ENCODE measurements around the gene SEC14L1.
"Not testable (repeated sequence)": the region's sequence is repeated elsewhere in the genome, so short reads cannot be mapped to it uniquely, and the experiment has no call there.

The SEC14L1 gene

GRCh38 chr17:77231076-77231871 is 90.5 kb downstream of the SEC14L1 start:
- DNase-seq (ENCODE audit: low read depth in 2 of 2, low spot score in 1 of 2), result no peak

GRCh38 chr17:77233127-77233526 is 92.4 kb downstream of the SEC14L1 start:
- DNase-seq (ENCODE audit: low read depth in 2 of 2, low spot score in 1 of 2), result no peak

DNA sequence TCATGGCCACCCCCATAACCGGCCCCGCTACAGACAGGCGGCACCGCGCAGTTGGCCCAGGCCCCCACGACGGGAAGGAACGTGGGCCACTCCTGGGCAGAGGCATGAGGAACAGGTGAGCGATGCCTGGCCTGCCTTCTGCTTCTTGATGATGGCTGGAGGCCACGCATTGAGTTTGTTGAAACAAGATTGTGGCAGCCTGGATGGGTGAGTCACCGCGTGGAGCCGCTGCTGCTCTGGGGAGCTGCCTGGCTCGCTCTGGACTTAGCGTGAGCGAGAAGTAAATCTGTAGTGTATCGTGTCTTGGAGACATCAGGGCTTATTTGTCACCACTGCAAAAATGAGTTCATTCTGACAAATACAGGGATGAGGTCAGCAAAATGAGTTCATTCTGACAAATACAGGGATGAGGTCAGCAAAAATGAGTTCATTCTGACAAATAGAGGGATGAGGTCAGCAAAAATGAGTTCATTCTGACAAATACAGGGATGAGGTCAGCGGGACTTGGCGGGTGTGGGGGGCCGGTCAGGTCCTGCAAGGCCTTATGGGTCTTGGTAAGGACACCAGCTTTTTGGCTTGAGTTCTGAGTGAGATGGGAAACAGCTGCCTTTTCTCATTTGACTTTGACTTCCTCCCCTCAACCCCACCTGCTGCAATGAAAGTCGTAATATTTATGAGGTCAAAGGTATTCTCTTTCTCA is 93.0 kb downstream of the SEC14L1 start:
- DNase-seq (ENCODE audit: low read depth in 2 of 2, low spot score in 1 of 2), result no peak

DNA sequence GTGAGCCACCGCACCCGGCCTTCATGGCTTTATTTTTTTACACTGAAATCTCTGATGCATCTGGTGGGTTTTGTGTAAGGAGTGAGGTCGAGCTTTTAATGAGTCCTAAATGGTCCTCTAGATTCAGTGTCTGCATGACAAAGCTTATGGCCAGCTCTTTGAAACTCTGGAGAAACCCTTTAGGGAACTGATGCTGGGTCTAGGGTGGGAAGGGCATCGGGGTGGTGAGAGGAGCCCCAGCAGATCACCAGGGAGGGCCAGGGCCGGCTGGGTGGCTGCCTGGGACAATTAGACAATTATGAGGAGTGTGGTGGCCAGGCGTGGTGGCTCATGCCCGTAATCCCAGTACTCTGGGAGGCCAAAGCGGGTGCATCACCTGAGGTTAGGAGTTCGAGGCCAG is 93.9 kb downstream of the SEC14L1 start:
- DNase-seq (ENCODE audit: low read depth in 2 of 2, low spot score in 1 of 2), result no peak

DNA sequence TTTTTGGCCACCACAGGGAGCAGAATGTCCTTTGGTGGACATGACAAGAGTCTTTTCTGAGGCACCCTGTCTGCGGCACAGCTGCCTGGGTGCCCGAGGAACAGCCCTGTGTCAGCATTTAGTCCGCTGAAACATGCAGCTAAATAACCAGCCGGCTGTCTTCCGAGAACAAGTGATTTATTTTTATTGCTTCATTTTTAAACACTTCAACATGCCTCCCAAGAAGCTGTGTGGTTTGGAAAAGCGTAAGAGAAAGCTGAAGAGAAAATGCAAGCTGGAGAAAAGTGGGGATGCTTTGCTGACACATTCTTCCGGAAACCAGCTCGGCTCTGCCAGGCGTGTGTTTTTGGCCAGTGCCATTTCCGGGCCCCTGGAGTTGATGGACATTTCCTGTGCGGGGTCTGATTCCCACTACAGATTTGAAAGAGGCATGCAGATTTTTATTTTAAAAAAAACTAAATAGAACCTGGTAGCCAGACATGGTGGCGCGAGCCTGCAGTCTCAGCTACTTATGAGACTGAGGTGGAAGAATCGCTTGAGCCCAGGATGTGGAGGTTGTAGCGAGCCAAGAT is 94.7 kb downstream of the SEC14L1 start:
- DNase-seq (ENCODE audit: low read depth in 2 of 2, low spot score in 1 of 2), result no peak

DNA sequence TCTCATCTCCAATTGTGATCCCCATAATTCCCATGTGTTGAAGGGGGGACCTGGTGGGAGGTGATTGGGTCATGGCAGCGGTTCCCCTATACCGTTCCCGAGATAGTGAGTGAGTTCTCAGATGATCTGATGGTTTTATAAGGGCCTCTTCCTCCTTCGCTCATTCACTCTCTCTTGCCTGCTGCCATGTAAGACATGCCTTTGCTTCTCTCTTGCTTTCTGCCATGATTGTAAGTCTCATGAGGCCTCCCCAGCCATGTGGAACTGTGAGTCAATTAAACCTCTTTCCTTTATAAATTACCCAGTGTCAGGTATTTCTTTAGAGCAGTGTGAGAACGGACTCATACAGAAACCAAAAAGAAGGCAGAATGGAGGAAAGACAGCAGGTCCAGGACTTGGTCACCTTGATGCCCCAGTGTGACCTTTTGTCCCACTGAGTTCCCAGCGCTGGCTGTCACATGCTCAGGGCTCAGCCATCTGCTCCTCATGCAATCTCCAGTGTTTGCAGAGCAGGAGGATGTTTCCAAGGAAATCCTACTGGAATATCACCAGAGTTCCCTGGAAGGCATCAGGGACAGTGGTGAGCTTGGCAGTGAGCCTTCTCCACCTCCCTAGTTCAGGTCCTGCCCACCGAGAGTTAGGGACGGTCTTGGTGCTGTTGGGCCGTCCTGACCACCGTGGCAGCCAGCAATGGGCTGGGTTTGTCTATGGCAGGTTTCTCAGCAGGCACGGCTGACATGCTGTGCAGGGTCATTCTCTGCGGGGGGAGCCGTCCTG is 96.7 kb downstream of the SEC14L1 start:
- no peak for DNase-seq (ENCODE audit: low read depth in 2 of 2, low spot score in 1 of 2)

- no peak for DNase-seq (ENCODE audit: low read depth in 2 of 2, low spot score in 1 of 2)
Measured at GRCh38 chr17:77240976-77241375, 100.2 kb downstream of the SEC14L1 start.

- DNase-seq (ENCODE audit: low read depth in 2 of 2, low spot score in 1 of 2), result no peak
Measured at GRCh38 chr17:77242118-77242851, 101.5 kb downstream of the SEC14L1 start.

- no peak for DNase-seq (ENCODE audit: low read depth in 2 of 2, low spot score in 1 of 2)
Measured at GRCh38 chr17:77245162-77245926, 104.6 kb downstream of the SEC14L1 start.

- no peak for DNase-seq (ENCODE audit: low read depth in 2 of 2, low spot score in 1 of 2)
Measured at GRCh38 chr17:77246110-77247047, 105.6 kb downstream of the SEC14L1 start.

DNA sequence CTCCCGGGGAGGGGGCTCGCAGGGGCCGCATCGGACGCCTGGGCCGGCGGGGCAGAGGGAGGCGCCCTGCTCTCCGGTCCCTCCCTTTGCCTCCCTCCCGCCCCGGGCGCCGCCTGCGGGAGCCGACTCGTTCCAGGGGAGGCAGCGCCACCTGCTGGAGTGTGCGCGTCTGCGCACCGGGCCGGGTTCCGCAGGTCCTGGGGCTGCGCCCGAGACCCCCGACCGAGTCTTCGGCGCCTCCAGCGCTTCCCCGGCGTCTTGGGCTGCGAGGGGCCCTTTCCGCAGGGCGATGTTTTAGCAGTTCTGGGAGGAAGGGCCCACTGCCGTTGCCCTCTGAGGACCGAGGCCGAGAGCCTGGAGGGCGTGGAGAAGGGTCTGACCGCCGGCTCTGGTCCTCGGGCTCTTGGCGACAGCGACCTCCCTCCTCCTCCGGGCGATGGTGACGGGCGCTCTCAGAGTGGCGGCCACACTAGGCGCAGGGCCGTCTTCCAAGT is 106.3 kb downstream of the SEC14L1 start:
- peak; percentile 63 to 69 for DNase-seq (ENCODE audit: low read depth in 2 of 2, low spot score in 1 of 2)

DNA sequence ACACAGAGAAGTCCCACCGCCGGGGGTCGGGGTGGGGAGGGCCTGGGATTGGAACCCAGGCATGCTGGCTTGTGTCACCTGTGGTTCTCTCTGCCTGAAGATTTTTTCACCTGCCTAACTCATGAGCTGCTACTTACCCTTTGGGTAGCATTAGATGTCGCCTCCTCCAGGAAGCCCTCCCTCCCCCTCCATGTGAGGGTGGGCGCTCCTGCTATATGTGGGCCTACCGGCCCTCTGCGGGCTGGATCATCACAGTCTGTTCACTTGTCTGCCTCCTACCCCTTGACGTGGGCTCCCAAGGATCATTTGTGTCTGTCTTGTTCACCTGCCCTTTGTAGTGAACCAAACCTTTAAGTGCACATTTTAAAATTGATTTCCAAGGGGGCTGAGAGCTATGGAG is 106.8 kb downstream of the SEC14L1 start:
- no peak for DNase-seq (ENCODE audit: low read depth in 2 of 2, low spot score in 1 of 2)

DNA sequence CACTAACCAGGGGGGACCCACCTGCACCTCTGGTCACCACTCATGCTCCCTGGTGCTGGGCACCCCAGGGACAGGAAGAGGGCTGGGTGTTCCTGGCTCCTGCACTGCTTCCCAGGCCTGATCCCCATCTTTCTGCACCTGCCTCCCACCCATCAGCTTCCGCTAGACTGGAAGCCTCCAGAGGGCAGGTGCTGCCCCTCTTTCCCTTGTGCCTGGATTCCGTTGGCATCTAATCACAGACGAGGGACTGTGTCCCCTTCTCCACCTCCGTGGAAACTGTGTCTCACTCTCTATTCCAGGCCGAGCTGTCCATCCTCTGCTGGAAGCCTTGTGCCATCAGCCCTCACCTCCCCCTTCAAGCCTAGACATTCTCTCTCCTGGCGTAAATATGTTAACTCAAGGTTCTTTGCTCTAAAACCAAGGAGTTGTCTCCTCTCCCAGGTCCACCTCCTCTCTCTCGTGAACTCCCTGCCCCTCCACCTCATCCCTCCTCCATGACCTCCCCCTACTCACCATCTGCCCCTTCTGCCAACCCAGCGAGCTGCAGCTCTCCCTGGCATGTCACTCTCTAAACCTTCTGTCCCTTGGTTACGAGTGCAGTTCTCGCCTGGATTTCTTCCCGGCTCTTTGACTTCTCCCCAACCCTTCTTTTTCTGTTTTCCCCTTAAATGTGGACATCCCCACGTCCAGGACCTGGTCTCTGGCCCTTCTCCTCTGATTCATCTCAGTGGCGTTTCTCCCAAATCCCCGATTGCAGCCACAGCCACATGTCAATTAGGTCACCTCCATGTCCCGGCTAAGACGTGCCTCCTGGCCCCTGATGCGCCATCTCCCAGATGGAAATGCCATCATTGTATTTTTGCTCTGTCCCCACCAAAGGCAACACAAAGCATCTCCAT is 107.7 kb downstream of the SEC14L1 start:
- DNase-seq (ENCODE audit: low read depth in 2 of 2, low spot score in 1 of 2), result no peak

GRCh38 chr17:77251622-77252183 is 110.9 kb downstream of the SEC14L1 start:
- DNase-seq (ENCODE audit: low read depth in 2 of 2, low spot score in 1 of 2), result no peak

- DNase-seq (ENCODE audit: low read depth in 2 of 2, low spot score in 1 of 2), result not testable (repeated sequence)
Measured at GRCh38 chr17:77252306-77252705, 111.5 kb downstream of the SEC14L1 start.

GRCh38 chr17:77253611-77254051 is 112.9 kb downstream of the SEC14L1 start:
- DNase-seq (ENCODE audit: low read depth in 2 of 2, low spot score in 1 of 2), result no peak

Data from stimulated activated CD8-positive, alpha-beta memory T cell treated with anti-CD3 and anti-CD28 coated beads, Interleukin-4, amount 100 ng/mL, for 4 hours (primary cell).